Activated CD8-positive, alpha-beta memory T cell treated with anti-CD3 and anti-CD28 coated beads for 48 hours (primary cell): ENCODE results near the gene ATP8B1.
A peak's percentile ranks its signal among the peaks of the same experiment; 100 is the strongest.

Source experiments
- DNase-seq, 3 experiments: peaks; one replicate each; pipeline ENCODE4 v3.0.0-alpha.2; 2020; ENCODE audit warnings: low read depth in 2 of 3, low spot score in 2 of 3

Gene ATP8B1

GRCh38 chr18:57794951-57795728 is 8.0 kb downstream of the ATP8B1 start:
- DNase-seq, result no peak

- DNase-seq, result no peak
These were observed 9.7 kb downstream of the ATP8B1 start for GRCh38 chr18:57793302-57793986.

- no peak for DNase-seq
These were observed 10.3 kb downstream of the ATP8B1 start for GRCh38 chr18:57792631-57793301.

DNA sequence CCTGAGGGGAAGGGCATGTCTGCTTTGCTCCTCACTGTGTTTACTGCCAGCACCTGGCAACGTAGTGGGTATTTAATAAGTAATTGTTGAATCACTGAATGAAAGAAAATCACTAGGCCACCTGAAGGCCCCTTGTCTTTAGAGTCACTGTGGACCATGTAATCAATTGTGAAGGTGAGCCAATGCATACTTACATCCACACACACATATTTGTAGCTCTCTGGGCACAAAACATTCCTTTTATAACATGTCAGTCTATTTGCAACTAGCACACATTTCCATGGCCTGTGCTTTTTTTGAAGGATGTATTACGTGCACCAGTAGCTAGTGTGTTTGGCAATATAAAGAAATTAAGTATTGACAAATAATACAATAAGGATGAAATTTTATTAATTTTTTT is 11.2 kb downstream of the ATP8B1 start:
- no peak for DNase-seq

DNA sequence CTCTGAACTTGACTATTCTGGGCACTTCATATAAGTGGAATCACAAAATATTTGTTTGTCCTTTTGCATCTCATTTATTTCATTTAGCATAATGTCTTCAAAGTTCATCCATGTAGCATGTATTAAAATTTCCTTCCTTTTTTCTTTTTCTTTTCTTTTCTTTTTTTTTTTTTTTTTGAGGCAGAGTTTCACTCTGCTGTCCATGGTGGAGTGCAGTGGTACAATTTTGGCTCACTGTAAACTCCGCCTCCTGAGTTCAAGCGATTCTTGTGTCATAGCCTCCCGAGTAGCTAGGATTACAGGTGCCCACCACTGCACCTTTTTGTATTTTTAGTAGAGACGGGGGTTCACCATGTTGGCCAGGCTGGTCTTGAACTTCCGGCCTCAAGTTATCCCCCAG is 11.9 kb downstream of the ATP8B1 start:
- no peak for DNase-seq

- no peak for DNase-seq
These were observed 12.8 kb downstream of the ATP8B1 start for GRCh38 chr18:57790316-57790715.

GRCh38 chr18:57789759-57790158 is 13.4 kb downstream of the ATP8B1 start:
- no peak for DNase-seq

DNA sequence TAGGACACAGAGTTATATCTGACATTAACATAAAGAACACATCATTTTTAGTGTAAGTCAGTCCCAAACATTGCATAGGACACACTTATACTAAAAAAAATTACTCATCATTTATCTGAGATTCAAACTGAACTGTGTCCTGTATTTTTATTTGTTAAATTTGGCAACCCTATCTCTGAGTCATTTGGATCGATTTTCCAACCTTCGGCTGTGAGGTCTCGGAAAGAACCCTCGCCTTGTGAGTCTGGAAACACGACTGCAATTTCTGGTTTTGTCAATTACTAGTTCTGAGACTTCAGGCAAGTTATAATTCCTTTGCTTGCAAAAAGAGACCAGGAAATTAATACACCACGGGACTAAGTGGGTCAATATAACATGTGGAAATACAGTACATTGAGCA is 14.0 kb downstream of the ATP8B1 start:
- no peak for DNase-seq

- no peak for DNase-seq
These were observed 15.9 kb downstream of the ATP8B1 start for GRCh38 chr18:57787068-57787685.

- DNase-seq, result no peak
These were observed 17.2 kb downstream of the ATP8B1 start for GRCh38 chr18:57785751-57786437.

DNA sequence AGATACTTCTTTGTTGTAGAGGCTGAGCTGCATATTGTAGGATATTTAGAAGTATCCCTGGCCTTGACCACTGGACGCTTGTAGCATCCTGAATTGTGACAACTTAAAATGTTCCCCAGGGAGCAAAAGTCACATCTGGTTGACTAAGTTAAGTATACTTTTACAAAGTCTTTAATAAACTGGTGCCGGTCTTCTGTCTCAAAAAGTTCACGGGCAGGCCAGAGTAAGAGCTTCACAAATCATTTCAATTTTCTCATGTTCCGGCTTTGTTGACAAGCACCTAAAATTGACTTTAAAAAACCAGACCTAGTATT is 18.4 kb downstream of the ATP8B1 start:
- DNase-seq, result no peak

- DNase-seq, result no peak
These were observed 18.9 kb downstream of the ATP8B1 start for GRCh38 chr18:57784034-57784800.

DNA sequence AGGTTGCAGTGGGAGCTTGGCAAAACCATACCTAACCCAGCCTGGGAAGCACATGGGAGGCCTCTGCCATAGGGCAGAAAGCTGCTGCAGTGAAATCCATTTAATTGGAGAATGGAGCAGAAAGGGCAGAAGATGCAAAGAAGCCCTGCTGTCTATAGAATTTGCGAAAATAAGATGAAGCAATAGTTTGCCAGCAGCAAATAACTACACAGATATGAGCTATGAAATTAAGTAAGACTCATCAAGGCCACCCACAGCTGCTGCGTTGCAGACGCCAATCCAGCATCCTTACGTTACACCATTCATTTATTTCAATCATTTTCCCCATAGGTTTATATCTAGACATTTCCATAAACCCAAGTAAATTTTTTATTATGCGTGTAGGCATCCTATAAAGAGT is 21.1 kb downstream of the ATP8B1 start:
- DNase-seq, result no peak

DNA sequence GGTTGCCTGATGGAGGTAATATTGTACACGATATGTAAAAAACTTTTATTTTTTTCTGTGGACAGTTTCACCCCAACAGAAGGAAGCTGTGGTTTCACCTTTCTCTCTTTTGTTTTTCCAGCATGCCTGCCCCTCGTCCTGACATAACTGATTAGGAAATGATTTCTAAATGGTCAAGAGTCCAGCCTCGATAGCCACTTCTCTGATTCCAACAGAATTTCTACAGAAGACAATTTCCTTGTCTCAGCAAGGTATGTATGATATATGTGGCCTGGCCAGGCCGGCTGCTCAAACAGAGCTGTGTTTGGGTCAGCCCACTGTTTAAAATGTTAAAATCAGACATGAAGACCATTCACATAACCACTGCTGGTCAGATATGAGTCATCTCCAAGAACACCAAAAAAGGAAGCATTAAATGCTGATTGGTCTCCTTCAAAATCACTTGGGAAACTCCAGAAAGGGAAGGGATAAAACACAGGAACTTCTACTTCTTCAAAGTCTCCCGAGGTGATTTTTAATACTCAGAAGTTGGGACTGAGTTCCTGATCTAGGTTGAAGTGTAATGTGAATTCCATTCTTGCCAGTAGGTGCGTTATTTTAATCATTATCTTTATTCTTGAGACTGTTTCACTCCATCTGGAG is 22.3 kb downstream of the ATP8B1 start:
- DNase-seq, result no peak

GRCh38 chr18:57780318-57780705 is 22.8 kb downstream of the ATP8B1 start:
- no peak for DNase-seq

- DNase-seq, result no peak
These were observed 26.3 kb downstream of the ATP8B1 start for GRCh38 chr18:57776767-57777166.

- peak in 2 of 3 experiments; percentile 7 to 28 for DNase-seq
These were observed 26.8 kb downstream of the ATP8B1 start for GRCh38 chr18:57776354-57776753.

GRCh38 chr18:57775937-57776336 is 27.2 kb downstream of the ATP8B1 start:
- no peak for DNase-seq

GRCh38 chr18:57772387-57772799 is 30.7 kb downstream of the ATP8B1 start:
- DNase-seq, result no peak

- DNase-seq, result no peak
These were observed 31.5 kb downstream of the ATP8B1 start for GRCh38 chr18:57771626-57772025.
